Stomach (tissue), 4 donors: ENCODE measurements around the gene ING1.

Experiments
- CTCF ChIP-seq, 7 experiments: fragments of 450-650 bp in 4 of 7; fragments of 200-600 bp in 3 of 7; sonication (generic) in 3 of 7; IDR thresholded peaks; one replicate each; pipeline ENCODE4 v1.5.1; 2016 to 2019; ENCODE audit warnings: antibody characterized with exemption in 7 of 7, control low read depth in 2 of 7, mild to moderate bottlenecking in 1 of 7
- POLR2A ChIP-seq, 4 donors: fragments of 450-650 bp; IDR thresholded peaks; one replicate each; pipeline ENCODE4 v1.6.1; 2016; ENCODE audit warnings: antibody characterized with exemption in 4 of 4, control low read depth in 2 of 4, mild to moderate bottlenecking in 1 of 4, moderate library complexity in 1 of 4

DNA sequence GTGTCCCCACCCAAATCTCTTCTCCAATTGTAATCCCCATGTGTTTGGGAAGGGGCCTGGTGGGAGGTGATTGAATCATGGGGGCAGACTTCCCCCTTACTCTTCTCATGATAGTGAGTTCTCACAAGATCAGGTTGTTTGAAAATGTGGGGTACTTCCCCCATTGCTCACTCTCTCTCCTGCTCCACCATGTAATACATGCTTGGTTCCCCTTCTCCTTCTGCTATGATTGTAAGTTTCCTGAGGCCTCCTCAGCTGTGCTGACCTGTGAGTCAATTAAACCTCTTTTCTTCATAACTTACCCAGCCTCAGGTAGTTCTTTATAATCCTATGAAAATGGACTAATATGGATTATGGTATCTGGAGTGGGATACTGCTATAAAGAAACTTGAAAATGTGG, 24.1 kb downstream of the ING1 start:
- TF ChIP-seq POLR2A (IDR thresholded peaks at IDR 0.05) (no peak), CTCF (IDR thresholded peaks at IDR 0.05) (no peak)
